Measurements from ENCODE around the gene AURKA. TPM values are rescaled to one million over a fixed set of nuclear protein-coding genes. Genes with fewer than 3 reads are reported as not detected.

Gene AURKA
- polyA plus RNA-seq, 1 donor (not counting 4 experiments of a cell fraction or from before 2014, with no cell fraction given) = 36.1 TPM

DNA sequence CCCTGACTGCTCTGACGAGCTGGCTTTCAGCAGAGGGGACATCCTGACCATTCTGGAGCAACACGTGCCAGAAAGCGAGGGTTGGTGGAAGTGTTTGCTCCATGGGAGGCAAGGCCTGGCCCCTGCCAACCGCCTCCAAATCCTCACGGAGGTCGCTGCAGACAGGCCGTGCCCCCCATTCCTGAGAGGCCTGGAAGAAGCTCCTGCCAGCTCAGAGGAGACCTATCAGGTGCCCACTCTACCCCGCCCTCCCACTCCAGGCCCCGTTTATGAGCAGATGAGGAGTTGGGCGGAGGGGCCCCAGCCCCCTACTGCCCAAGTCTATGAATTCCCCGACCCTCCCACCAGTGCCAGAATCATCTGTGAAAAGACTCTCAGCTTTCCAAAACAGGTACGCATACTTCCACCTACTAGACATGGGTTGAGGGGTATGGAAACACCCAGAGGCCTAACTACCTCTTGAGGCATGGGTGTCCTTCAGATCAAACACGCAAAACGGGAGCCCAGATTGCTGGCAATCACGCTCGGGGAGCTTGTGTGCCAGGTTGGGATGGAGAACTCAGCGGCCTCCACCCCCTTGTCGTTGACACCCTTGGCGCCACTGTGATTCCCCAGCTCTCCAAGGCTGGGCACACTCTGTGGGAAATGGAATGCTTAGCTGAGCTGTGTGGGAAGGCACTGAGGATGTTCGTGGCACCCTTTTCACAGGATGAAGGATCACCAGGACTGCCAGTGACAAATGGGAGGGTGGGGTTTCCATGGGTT, 45.4 kb upstream of the AURKA start:
- Histone ChIP-seq H3K9ac (ENCODE audit: control insufficient read depth, extremely low read depth, insufficient read depth, low read length) (no peak overlapping the region), H3K4me2 (ENCODE audit: control insufficient read depth, extremely low read depth, insufficient read depth, low read depth, low read length) (no peak overlapping the region), H3K79me2 (ENCODE audit: control insufficient read depth, insufficient read depth, low read length) (no peaks in the 10 kb centered on the region), H2AFZ (ENCODE audit: control insufficient read depth, low read length) (no peak overlapping the region), H3K27ac (ENCODE audit: control insufficient read depth, insufficient read depth, low read length) (no peak overlapping the region), H3K36me3 (ENCODE audit: control insufficient read depth in 2 of 2, extremely low read depth in 1 of 2, insufficient read depth in 2 of 2, low read length in 2 of 2) (no peaks in the 10 kb centered on the region), H4K20me1 (ENCODE audit: control insufficient read depth, extremely low read depth, insufficient read depth, low read length) (no peaks in the 10 kb centered on the region), H3K9me1 (ENCODE audit: control insufficient read depth, extremely low read depth, insufficient read depth, low read length) (no peaks in the 10 kb centered on the region), H3K4me3 (ENCODE audit: control insufficient read depth in 2 of 3, extremely low read depth in 1 of 3, insufficient read depth in 2 of 3, low read depth in 1 of 3, low read length in 3 of 3) (no peak overlapping the region), H3K4me1 (ENCODE audit: control insufficient read depth, extremely low read depth, insufficient read depth, low read length) (peaks cover 5% of the 10 kb centered on the region), H3K27me3 (ENCODE audit: control insufficient read depth, extremely low read depth, insufficient read depth, low read length) (no peaks in the 10 kb centered on the region), H3K9me3 (ENCODE audit: control insufficient read depth, low read depth, low read length) (no peaks in the 10 kb centered on the region)
- TF ChIP-seq, protein P1, sequence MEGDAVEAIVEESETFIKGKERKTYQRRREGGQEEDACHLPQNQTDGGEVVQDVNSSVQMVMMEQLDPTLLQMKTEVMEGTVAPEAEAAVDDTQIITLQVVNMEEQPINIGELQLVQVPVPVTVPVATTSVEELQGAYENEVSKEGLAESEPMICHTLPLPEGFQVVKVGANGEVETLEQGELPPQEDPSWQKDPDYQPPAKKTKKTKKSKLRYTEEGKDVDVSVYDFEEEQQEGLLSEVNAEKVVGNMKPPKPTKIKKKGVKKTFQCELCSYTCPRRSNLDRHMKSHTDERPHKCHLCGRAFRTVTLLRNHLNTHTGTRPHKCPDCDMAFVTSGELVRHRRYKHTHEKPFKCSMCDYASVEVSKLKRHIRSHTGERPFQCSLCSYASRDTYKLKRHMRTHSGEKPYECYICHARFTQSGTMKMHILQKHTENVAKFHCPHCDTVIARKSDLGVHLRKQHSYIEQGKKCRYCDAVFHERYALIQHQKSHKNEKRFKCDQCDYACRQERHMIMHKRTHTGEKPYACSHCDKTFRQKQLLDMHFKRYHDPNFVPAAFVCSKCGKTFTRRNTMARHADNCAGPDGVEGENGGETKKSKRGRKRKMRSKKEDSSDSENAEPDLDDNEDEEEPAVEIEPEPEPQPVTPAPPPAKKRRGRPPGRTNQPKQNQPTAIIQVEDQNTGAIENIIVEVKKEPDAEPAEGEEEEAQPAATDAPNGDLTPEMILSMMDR (optimal IDR thresholded peaks at IDR 0.05 in 1 of 3, IDR thresholded peaks at IDR 0.05 in 1 of 3, conservative IDR thresholded peaks at IDR 0.05 in 1 of 3; ENCODE audit: extremely low read depth in 1 of 3, insufficient read depth in 2 of 3, low read length in 3 of 3) = no peak
- TF ChIP-seq EZH2 (IDR thresholded peaks at IDR 0.05; ENCODE audit: low read length) = no peak
- dilution Hi-C loops (cut with MboI; ENCODE audit: extremely low pct_ligation_motif_present, low sequenced_read_pairs) = no loop called here
- FAIRE-seq (no peak), DNase-seq (ENCODE audit: low read depth, low spot score) (no peak)

DNA sequence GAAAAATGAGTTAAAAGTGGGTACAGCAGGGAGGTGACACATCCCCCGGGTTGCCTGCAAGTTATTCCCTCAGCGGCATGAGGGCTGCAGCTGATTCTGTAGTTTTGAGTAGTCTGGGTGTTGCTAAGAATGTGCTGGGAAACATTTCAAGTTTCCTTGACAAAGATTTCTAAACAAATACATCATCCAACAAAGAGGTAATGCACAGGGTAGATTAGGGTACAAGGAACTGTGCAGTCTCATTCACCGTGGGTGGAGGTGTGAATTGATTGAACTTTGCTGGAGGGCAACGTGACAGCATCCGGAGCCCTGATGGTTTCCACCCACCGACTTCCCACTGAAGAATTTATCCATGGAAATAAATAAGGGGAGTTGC, 41.9 kb upstream of the AURKA start:
- H3K4me2 ChIP-seq (ENCODE audit: control insufficient read depth, extremely low read depth, insufficient read depth, low read depth, low read length) = no peak overlapping the region
- no peaks in the 10 kb centered on the region for H3K27me3 ChIP-seq (ENCODE audit: control insufficient read depth, extremely low read depth, insufficient read depth, low read length)
- H3K4me3 ChIP-seq (ENCODE audit: control insufficient read depth in 2 of 3, extremely low read depth in 1 of 3, insufficient read depth in 2 of 3, low read depth in 1 of 3, low read length in 3 of 3) = no peak overlapping the region
- H3K27ac ChIP-seq (ENCODE audit: control insufficient read depth, insufficient read depth, low read length) = no peak overlapping the region
- no peak for TF ChIP-seq EZH2 (IDR thresholded peaks at IDR 0.05; ENCODE audit: low read length)
- TF ChIP-seq, protein P1 (optimal IDR thresholded peaks at IDR 0.05 in 1 of 3, IDR thresholded peaks at IDR 0.05 in 1 of 3, conservative IDR thresholded peaks at IDR 0.05 in 1 of 3; ENCODE audit: extremely low read depth in 1 of 3, insufficient read depth in 2 of 3, low read length in 3 of 3) = no peak
- H2AFZ ChIP-seq (ENCODE audit: control insufficient read depth, low read length) = no peak overlapping the region
- no peaks in the 10 kb centered on the region for H3K79me2 ChIP-seq (ENCODE audit: control insufficient read depth, insufficient read depth, low read length)
- H3K9ac ChIP-seq (ENCODE audit: control insufficient read depth, extremely low read depth, insufficient read depth, low read length) = no peak overlapping the region
- no peaks in the 10 kb centered on the region for H3K36me3 ChIP-seq (ENCODE audit: control insufficient read depth in 2 of 2, extremely low read depth in 1 of 2, insufficient read depth in 2 of 2, low read length in 2 of 2)
- FAIRE-seq (no peak), DNase-seq (ENCODE audit: low read depth, low spot score) (no peak)
- no peaks in the 10 kb centered on the region for H3K9me3 ChIP-seq (ENCODE audit: control insufficient read depth, low read depth, low read length)
- no peaks in the 10 kb centered on the region for H4K20me1 ChIP-seq (ENCODE audit: control insufficient read depth, extremely low read depth, insufficient read depth, low read length)
- no peaks in the 10 kb centered on the region for H3K9me1 ChIP-seq (ENCODE audit: control insufficient read depth, extremely low read depth, insufficient read depth, low read length)
- peaks cover 6% of the 10 kb centered on the region for H3K4me1 ChIP-seq (ENCODE audit: control insufficient read depth, extremely low read depth, insufficient read depth, low read length)
- dilution Hi-C loops (cut with MboI; ENCODE audit: extremely low pct_ligation_motif_present, low sequenced_read_pairs) = no loop called here
